GM06990 (cell line): ENCODE results near the gene ST3GAL2.
"Not testable (repeated sequence)": the region's sequence is repeated elsewhere in the genome, so short reads cannot be mapped to it uniquely, and the experiment has no call there.

ENCODE experiments used
- DNase-seq: peaks from one replicate; pipeline ENCODE4 v3.0.0-alpha.2; 2011; ENCODE audit not compliant: insufficient read length; ENCODE audit errors: extremely low read depth
- H3K27me3 ChIP-seq: replicated peaks from 2 replicates; pipeline ENCODE4 v1.6.0; 2011; ENCODE audit warnings: low read length; ENCODE audit not compliant: control insufficient read depth, insufficient read depth
- H3K36me3 ChIP-seq: 2 replicates; pipeline ENCODE4 v1.5.1; 2011; ENCODE audit warnings: low read length; ENCODE audit not compliant: control insufficient read depth, insufficient read depth
- H3K4me3 ChIP-seq: replicated peaks from 2 replicates; pipeline ENCODE4 v1.5.1; 2011; ENCODE audit warnings: low read depth, mild to moderate bottlenecking, control low read depth, low read length
- CTCF ChIP-seq: IDR thresholded peaks from 2 replicates; pipeline ENCODE4 v1.5.1; 2011; ENCODE audit warnings: low read length, control low read depth, mild to moderate bottlenecking, inconsistent platforms; ENCODE audit not compliant: insufficient read depth, poor library complexity, severe bottlenecking

Gene ST3GAL2

GRCh38 chr16:70391446-70391845 is 47.5 kb downstream of the ST3GAL2 start:
- Histone ChIP-seq H3K4me3 (no peak overlapping the region), H3K36me3 (peaks cover 46% of the 10 kb centered on the region), H3K27me3 (no peaks in the 10 kb centered on the region)
- no peak for DNase-seq
- TF ChIP-seq CTCF: no peak

- no peak for TF ChIP-seq CTCF
- Histone ChIP-seq H3K36me3 (peaks cover 44% of the 10 kb centered on the region), H3K4me3 (no peak overlapping the region), H3K27me3 (no peaks in the 10 kb centered on the region)
- DNase-seq: no peak
Measured at GRCh38 chr16:70390774-70391173, 48.1 kb downstream of the ST3GAL2 start.

GRCh38 chr16:70388006-70388680 is 50.8 kb downstream of the ST3GAL2 start:
- H3K36me3 ChIP-seq: peaks cover 27% of the 10 kb centered on the region
- no peak for DNase-seq
- H3K27me3 ChIP-seq: no peaks in the 10 kb centered on the region
- no peak overlapping the region for H3K4me3 ChIP-seq
- TF ChIP-seq CTCF: no peak

- not testable (repeated sequence) for H3K4me3 ChIP-seq, DNase-seq, H3K27me3 ChIP-seq
- H3K36me3 ChIP-seq: peaks cover 20% of the 10 kb centered on the region
Measured at GRCh38 chr16:70386289-70386986, 52.5 kb downstream of the ST3GAL2 start.

- Histone ChIP-seq H3K4me3 (no peak overlapping the region), H3K27me3 (no peaks in the 10 kb centered on the region), H3K36me3 (peaks cover 11% of the 10 kb centered on the region)
- no peak for TF ChIP-seq CTCF
- DNase-seq: no peak
Measured at GRCh38 chr16:70383421-70383960, 55.4 kb downstream of the ST3GAL2 start.

- Histone ChIP-seq H3K27me3 (no peaks in the 10 kb centered on the region), H3K4me3 (peak overlapping the region; percentile 63), H3K36me3 (peaks cover 5% of the 10 kb centered on the region)
- DNase-seq: no peak
- no peak for TF ChIP-seq CTCF
Measured at GRCh38 chr16:70381604-70382342, 57.1 kb downstream of the ST3GAL2 start.
